Measurements from ENCODE around the gene ARMC7. TPM values are rescaled to one million over a fixed set of nuclear protein-coding genes. Genes with fewer than 3 reads are reported as not detected.

ARMC7 gene
- total and polyA plus RNA-seq, 2 of the 13 experiments (the other 11 are each of a cell fraction or from before 2014, with no cell fraction given), result 3.9 to 4.2 TPM

DNA sequence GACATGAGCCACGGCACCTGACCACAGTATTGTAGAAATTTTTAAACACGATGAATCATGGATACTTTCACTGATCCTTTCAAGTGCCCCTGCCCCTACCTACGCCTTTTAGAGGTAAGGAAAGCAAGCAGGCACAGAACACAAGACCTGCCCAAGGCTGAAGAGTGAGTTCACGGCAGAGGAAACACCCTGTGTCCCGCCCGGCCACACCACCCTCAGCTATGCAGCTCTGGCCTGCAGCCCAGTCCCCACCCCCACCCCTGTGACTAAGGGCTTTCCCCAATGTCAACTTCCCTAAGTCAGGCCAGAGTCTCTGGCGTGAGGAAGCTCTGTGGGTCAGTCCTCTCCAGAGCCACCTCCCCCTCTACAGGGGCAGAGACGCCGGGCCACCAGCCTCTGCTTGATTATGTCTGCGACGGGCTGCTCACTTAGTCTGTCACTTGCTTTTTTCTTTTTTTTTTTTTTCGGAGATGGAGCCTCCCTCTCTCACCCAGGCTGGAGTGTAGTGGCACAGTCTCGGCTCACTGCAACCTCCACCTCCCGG is 13.6 kb upstream of the ARMC7 start (continued):
- peak in 1 of 2 experiments; percentile 47; a peak in 1 of 4 replicates for TF ChIP-seq KLF16 (CRISPR knock-in tag; IDR thresholded peaks at IDR 0.05)
- TF ChIP-seq ZNF207 (IDR thresholded peaks at IDR 0.05; ENCODE audit: borderline replicate concordance), result no peak
- no peak for TF ChIP-seq NCOA1 (CRISPR knock-in tag; IDR thresholded peaks at IDR 0.05)
- TF ChIP-seq, protein P1, sequence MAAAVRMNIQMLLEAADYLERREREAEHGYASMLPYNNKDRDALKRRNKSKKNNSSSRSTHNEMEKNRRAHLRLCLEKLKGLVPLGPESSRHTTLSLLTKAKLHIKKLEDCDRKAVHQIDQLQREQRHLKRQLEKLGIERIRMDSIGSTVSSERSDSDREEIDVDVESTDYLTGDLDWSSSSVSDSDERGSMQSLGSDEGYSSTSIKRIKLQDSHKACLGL (CRISPR knock-in tag; IDR thresholded peaks at IDR 0.05), result no peak
- no peak for TF ChIP-seq SCMH1 (CRISPR knock-in tag; IDR thresholded peaks at IDR 0.05; ENCODE audit: borderline replicate concordance)
- TF ChIP-seq ZNF354B (CRISPR knock-in tag; IDR thresholded peaks at IDR 0.05), result no peak
- no peak for TF ChIP-seq RFX1 (IDR thresholded peaks at IDR 0.05)
- TF ChIP-seq SMC3 (IDR thresholded peaks at IDR 0.05; ENCODE audit: low read length), result no peak
- TF ChIP-seq SALL2 (CRISPR knock-in tag; IDR thresholded peaks at IDR 0.05), result 0 out of 2 replicates have a peak, but pooled peaks have one; percentile 47
- TF ChIP-seq FOXP1 (IDR thresholded peaks at IDR 0.05), result no peak
- TF ChIP-seq FOXP1 (CRISPR knock-in tag; IDR thresholded peaks at IDR 0.05), result 0 out of 2 replicates have a peak, but pooled peaks have one; percentile 33
- TF ChIP-seq, protein P2, sequence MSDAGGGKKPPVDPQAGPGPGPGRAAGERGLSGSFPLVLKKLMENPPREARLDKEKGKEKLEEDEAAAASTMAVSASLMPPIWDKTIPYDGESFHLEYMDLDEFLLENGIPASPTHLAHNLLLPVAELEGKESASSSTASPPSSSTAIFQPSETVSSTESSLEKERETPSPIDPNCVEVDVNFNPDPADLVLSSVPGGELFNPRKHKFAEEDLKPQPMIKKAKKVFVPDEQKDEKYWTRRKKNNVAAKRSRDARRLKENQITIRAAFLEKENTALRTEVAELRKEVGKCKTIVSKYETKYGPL (CRISPR knock-in tag; IDR thresholded peaks at IDR 0.05), result no peak
- TF ChIP-seq SRSF1 (optimal IDR thresholded peaks at IDR 0.05; ENCODE audit: low read depth, low read length), result no peak
- no peak for TF ChIP-seq ZNF766 (CRISPR knock-in tag; IDR thresholded peaks at IDR 0.05; ENCODE audit: borderline replicate concordance)
- TF ChIP-seq KDM3A (CRISPR knock-in tag; IDR thresholded peaks at IDR 0.05; ENCODE audit: low read depth), result no peak
- TF ChIP-seq SMAD1 (CRISPR knock-in tag; IDR thresholded peaks at IDR 0.05; ENCODE audit: borderline replicate concordance, low read depth), result no peak
- TF ChIP-seq ZBTB1 (CRISPR knock-in tag; IDR thresholded peaks at IDR 0.05; ENCODE audit: borderline replicate concordance), result no peak
- peak; percentile 49 for TF ChIP-seq SOX5 (CRISPR knock-in tag; IDR thresholded peaks at IDR 0.05; ENCODE audit: borderline replicate concordance)
- TF ChIP-seq, protein P3, sequence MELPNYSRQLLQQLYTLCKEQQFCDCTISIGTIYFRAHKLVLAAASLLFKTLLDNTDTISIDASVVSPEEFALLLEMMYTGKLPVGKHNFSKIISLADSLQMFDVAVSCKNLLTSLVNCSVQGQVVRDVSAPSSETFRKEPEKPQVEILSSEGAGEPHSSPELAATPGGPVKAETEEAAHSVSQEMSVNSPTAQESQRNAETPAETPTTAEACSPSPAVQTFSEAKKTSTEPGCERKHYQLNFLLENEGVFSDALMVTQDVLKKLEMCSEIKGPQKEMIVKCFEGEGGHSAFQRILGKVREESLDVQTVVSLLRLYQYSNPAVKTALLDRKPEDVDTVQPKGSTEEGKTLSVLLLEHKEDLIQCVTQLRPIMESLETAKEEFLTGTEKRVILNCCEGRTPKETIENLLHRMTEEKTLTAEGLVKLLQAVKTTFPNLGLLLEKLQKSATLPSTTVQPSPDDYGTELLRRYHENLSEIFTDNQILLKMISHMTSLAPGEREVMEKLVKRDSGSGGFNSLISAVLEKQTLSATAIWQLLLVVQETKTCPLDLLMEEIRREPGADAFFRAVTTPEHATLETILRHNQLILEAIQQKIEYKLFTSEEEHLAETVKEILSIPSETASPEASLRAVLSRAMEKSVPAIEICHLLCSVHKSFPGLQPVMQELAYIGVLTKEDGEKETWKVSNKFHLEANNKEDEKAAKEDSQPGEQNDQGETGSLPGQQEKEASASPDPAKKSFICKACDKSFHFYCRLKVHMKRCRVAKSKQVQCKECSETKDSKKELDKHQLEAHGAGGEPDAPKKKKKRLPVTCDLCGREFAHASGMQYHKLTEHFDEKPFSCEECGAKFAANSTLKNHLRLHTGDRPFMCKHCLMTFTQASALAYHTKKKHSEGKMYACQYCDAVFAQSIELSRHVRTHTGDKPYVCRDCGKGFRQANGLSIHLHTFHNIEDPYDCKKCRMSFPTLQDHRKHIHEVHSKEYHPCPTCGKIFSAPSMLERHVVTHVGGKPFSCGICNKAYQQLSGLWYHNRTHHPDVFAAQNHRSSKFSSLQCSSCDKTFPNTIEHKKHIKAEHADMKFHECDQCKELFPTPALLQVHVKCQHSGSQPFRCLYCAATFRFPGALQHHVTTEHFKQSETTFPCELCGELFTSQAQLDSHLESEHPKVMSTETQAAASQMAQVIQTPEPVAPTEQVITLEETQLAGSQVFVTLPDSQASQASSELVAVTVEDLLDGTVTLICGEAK (IDR thresholded peaks at IDR 0.05), result no peak
- TF ChIP-seq, protein P3 (CRISPR knock-in tag; IDR thresholded peaks at IDR 0.05), result no peak
